ENCODE measurements around the gene OR3A2. TPM values are rescaled to one million over a fixed set of nuclear protein-coding genes. Genes with fewer than 3 reads are reported as not detected.
A peak's percentile ranks its signal among the peaks of the same experiment; 100 is the strongest.
"Not testable (repeated sequence)": the region's sequence is repeated elsewhere in the genome, so short reads cannot be mapped to it uniquely, and the experiment has no call there.

The OR3A2 gene
- total RNA-seq = 3.0 TPM

GRCh38 chr17:3385869-3386816 lies at the start of gene OR3A2:
TSS of gene OR3A2 (minus strand) at chr17:3386308.
- no peak for DNase-seq (ENCODE audit: low spot score)

DNA sequence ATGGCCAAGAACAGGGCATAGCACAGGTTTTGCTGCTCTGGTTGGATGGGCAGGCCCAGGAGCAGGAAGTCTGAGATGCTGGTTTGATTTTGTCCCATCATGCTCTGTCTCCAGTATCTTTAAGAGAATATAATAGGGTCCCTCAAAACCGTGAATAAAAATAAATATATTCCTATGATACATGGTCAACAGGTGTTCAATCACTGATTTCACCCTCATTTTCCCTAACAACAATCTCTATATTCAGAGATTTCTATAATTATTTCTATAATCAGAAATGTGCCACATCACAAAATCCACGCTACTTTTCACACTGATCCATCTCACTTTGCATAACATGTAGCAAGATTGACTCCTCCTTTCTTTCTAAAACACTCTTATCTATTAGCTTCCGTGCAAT lies 47.6 kb upstream of the OR3A2 start, which contains the start of gene OR1E2:
OR1E2 (minus strand) TSS at position 101 of the 400 bp plus-strand sequence; CDS start at position 101, 0 bp downstream.
- DNase-seq (ENCODE audit: low spot score) = no peak

DNA sequence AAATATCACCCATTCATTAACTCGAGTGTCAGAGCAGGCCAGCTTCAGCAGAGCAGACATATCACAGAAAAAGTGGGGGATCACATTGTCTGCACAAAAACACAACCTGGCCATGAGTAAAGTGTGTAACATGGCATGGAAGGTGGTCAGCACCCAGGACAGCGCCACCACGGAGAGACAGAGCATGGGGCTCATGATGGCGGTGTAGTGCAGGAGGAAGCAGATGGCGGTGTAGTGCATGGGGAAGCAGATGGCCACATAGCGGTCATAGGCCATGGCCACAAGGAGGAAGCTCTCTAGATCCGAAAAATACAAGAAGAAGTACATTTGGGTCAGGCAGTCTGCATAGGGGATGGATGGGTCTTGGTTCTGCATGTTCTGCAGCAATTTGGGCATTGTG lies 47.1 kb upstream of the OR3A2 start:
- DNase-seq (ENCODE audit: low spot score) = peak; percentile 15

GRCh38 chr17:3418222-3418621 lies 32.1 kb upstream of the OR3A2 start:
- no peak for DNase-seq (ENCODE audit: low spot score)

- no peak for DNase-seq (ENCODE audit: low spot score)
Observed at GRCh38 chr17:3415610-3416009, 29.5 kb upstream of the OR3A2 start.

- not testable (repeated sequence) for DNase-seq (ENCODE audit: low spot score)
Observed at GRCh38 chr17:3412216-3412615, 26.1 kb upstream of the OR3A2 start.

DNA sequence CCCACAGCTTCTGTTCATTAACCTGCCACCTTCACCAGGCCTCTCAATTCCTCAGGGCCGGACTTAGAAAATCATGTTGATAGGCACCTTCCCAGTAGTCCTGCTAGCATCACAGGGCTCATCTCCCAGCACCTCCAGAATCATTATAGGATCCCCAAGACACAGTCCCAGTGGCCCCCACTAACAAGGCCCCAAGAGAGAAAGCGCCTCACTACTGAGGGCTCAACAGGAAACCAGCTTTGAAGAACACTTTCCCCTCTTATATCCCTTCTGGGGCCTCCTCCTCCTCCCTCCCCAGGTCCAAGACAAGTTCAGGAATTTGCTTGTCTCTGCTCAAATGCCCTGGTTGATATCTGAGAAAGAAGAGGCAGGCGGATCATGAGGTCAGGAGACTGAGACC lies 25.0 kb upstream of the OR3A2 start, which contains the start of gene OR3A3:
OR3A3 (plus strand) TSS at position 301 of the 400 bp plus-strand sequence.
- DNase-seq (ENCODE audit: low spot score) = no peak

- DNase-seq (ENCODE audit: low spot score) = not testable (repeated sequence)
Observed at GRCh38 chr17:3403856-3404255, 17.7 kb upstream of the OR3A2 start.

DNA sequence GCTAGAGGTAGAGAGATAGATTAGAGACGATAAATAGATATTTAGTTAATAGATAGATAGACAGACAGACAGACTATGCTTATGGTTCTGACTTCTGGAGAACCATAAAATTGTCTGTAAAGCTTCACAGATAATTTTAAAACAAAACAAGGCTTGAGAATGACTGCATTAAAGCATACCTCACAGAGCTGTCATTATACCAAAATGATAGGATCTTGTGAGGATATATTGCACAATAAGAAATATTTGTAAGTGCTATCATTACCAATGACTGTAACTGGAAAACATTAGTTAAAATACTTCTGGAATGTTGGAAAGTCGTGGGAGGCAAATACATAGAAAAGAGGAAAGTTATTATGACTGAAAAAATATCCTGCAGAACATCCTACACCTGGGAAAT lies 15.7 kb upstream of the OR3A2 start:
- no peak for DNase-seq (ENCODE audit: low spot score)

DNA sequence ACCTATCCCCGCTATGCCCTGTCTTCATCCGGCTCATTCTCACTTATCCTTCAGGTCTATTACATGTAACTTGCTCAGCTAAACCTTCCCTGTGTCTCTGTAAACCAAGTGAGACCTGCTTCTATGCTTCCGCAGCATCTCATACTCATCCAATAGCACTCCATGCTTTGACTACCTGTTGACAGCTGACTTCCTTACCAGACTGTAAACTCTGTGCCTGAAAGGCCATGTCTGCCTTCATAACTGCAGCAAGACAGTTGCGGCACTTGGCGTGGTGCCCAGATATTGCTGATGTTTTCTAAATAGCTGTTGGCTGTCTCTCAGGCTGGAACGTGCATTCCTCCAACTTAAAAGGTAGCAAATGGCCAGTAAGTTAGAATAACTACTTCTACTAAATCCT lies 13.9 kb upstream of the OR3A2 start:
- DNase-seq (ENCODE audit: low spot score) = no peak

GRCh38 chr17:3398310-3398709 lies 12.2 kb upstream of the OR3A2 start, which contains the start of gene OR1E1:
TSS of gene OR1E1 (minus strand) at chr17:3398410. CDS start at chr17:3398410, 0 bp downstream.
- no peak for DNase-seq (ENCODE audit: low spot score)

DNA sequence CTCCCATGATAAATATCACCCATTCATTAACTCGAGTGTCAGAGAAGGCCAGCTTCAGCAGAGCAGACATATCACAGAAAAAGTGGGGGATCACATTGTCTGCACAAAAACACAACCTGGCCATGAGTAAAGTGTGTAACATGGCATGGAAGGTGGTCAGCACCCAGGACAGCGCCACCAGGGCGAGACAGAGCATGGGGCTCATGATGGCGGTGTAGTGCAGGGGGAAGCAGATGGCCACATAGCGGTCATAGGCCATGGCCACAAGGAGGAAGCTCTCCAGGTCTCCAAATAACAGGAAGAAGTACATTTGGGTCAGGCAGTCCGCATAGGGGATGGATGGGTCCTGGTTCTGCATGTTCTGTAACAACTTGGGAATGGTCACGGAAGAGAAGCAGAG lies 11.7 kb upstream of the OR3A2 start:
- not testable (repeated sequence) for DNase-seq (ENCODE audit: low spot score)

- DNase-seq (ENCODE audit: low spot score) = no peak
Observed at GRCh38 chr17:3389791-3390190, 3.7 kb upstream of the OR3A2 start.

GRCh38 chr17:3381957-3382356 lies 4.2 kb downstream of the OR3A2 start:
- DNase-seq (ENCODE audit: low spot score) = no peak

DNA sequence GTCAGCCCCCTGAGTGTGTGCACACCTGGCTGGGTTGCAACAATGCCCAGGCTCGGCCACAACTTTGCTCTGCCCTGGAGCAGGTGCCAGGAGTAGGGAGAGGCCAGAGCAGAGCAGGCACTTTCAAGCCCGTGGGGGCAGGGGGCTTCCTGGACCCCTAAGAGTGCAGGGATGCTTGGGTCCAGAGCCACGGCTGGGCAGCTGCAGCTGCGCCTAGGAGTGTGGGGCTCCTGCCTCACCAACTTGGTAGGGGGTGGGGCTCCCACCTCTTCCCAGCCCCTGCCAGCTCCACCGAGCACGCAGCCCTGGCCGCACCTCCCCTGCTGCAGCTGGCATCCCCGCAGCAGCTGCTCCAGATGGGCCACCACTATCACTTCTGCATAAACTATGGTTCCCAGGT lies 7.8 kb downstream of the OR3A2 start:
- no peak for DNase-seq (ENCODE audit: low spot score)

DNA sequence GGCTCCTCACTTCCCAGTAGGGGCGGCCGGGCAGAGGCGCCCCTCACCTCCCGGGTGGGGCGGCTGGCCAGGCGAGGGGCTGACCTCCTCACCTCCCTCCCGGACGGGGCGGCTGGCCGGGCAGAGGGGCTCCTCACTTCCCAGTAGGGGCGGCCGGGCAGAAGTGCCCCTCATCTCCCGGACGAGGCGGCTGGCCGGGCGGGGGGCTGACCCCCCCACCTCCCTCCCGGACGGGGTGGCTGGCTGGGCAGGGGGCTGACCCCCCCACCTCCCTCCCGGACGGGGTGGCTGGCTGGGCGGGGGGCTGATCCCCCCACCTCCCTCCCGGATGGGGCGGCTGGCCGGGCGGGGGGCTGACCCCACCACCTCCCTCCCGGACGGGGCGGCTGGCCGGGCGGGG lies 14.9 kb downstream of the OR3A2 start:
- not testable (repeated sequence) for DNase-seq (ENCODE audit: low spot score)

DNA sequence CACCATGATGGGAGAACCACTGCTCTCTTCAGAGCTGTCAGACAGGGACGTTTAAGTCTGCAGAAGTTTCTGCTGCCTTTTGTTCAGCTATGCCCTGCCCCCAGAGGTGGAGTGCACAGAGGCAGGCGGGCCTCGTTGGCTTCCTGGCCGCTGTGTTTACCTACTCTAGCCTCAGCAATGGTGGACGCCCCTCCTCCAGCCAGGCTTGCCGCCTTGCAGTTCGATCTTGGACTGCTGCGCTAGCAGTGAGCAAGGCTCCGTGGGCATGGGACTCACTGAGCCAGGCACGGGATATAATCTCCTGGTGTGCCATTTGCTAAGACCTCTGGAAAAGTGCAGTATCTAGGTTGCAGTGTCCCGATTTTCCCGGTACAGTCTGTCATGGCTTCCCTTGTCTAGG lies 43.3 kb downstream of the OR3A2 start:
- DNase-seq (ENCODE audit: low spot score) = not testable (repeated sequence)

GRCh38 chr17:3335876-3336275 lies 50.2 kb downstream of the OR3A2 start:
- DNase-seq (ENCODE audit: low spot score) = no peak

- no peak for DNase-seq (ENCODE audit: low spot score)
Observed at GRCh38 chr17:3318336-3318735, 67.8 kb downstream of the OR3A2 start.

- DNase-seq (ENCODE audit: low spot score) = no peak
Observed at GRCh38 chr17:3316836-3317235, 69.3 kb downstream of the OR3A2 start.

DNA sequence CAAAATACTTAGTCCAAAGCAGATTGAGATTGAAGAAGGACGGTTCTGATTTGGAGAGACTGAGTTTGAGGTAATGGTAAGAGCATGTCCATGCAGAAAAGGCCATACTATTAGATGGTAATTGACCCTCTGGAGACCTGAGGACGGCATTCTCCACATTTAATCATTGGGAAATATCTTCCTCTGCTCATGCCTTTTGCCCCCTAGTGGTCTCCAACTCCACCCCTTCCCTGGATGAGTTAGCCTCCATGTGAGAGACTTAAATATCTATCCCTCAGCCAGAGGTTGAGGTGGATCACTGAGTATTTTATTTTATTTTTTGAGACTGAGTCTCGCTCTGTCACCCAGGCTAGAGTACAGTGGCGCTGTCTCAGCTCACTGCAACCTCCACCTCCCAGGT lies 77.5 kb downstream of the OR3A2 start:
- DNase-seq (ENCODE audit: low spot score) = no peak

- no peak for DNase-seq (ENCODE audit: low spot score)
Observed at GRCh38 chr17:3298260-3298659, 87.8 kb downstream of the OR3A2 start, which contains the start of gene OR3A1. TSS of gene OR3A1 (minus strand) at chr17:3298360. CDS start at chr17:3292582, 5,778 bp downstream.

GRCh38 chr17:3295632-3296031 lies 90.5 kb downstream of the OR3A2 start:
- no peak for DNase-seq (ENCODE audit: low spot score)

Measured in mucosa of gallbladder (tissue), 1 donor.